GM23248 (cell line): ENCODE results near the gene TBC1D3B.

Experiments used
- EZH2 ChIP-seq: fragments of 200-600 bp; sonication (generic); IDR thresholded peaks from 2 replicates; pipeline ENCODE4 v1.6.1; 2018; ENCODE audit warnings: antibody characterized with exemption, mild to moderate bottlenecking; ENCODE audit not compliant: insufficient read depth, poor library complexity, severe bottlenecking
- EZH2phosphoT487 ChIP-seq: fragments of 200-600 bp; sonication (generic); IDR thresholded peaks from 2 replicates; pipeline ENCODE4 v1.6.1; 2018; ENCODE audit warnings: antibody characterized with exemption, moderate library complexity, mild to moderate bottlenecking, low read depth; ENCODE audit not compliant: insufficient read depth

GRCh38 chr17:36142806-36143205 is 33.6 kb downstream of the TBC1D3B start:
- TF ChIP-seq EZH2phosphoT487: no peak
- no peak for TF ChIP-seq EZH2
